Thyroid gland (tissue), 4 donors: Measurements from ENCODE around the gene PTCH1. TPM values are rescaled to one million over a fixed set of nuclear protein-coding genes. Genes with fewer than 3 reads are reported as not detected.
A peak's percentile ranks its signal among the peaks of the same experiment; 100 is the strongest.

Experiments used
- DNase-seq, 2 donors: peaks; one replicate each; pipeline ENCODE4 v3.0.0-alpha.2; 2019
- H3K27ac ChIP-seq, 3 donors: fragments of 200-600 bp; sonication (generic); 1 replicate in 2 of 3; 2 replicates in 1 of 3; pipeline ENCODE4 v1.5.1; 2016 to 2019; ENCODE audit warnings: mild to moderate bottlenecking in 1 of 3, moderate library complexity in 1 of 3
- H3K27me3 ChIP-seq: fragments of 200-600 bp; sonication (generic); one replicate; pipeline ENCODE4 v1.5.1; 2019
- H3K36me3 ChIP-seq, 2 donors: fragments of 200-600 bp; sonication (generic); one replicate each; pipeline ENCODE4 v1.5.1; 2016 to 2019
- H3K4me1 ChIP-seq, 2 donors: fragments of 200-600 bp; sonication (generic); one replicate each; pipeline ENCODE4 v1.5.1; 2017 to 2019
- H3K4me3 ChIP-seq, 3 donors: fragments of 200-600 bp; sonication (generic); replicated peaks in 1 of 3; 1 replicate in 2 of 3; 2 replicates in 1 of 3; pipeline ENCODE4 v1.5.1; 2016; ENCODE audit warnings: mild to moderate bottlenecking in 1 of 3
- H3K9me3 ChIP-seq: fragments of 200-600 bp; sonication (generic); one replicate; pipeline ENCODE4 v1.5.1; 2017
- CTCF ChIP-seq, 6 experiments: fragments of 200-600 bp in 3 of 6; fragments of 450-650 bp in 3 of 6; sonication (generic) in 3 of 6; IDR thresholded peaks; one replicate each; pipeline ENCODE4 v1.5.1; 2016 to 2019; ENCODE audit warnings: antibody characterized with exemption in 6 of 6, mild to moderate bottlenecking in 2 of 6, inconsistent platforms in 1 of 6, moderate library complexity in 1 of 6
- POLR2A ChIP-seq, 2 donors: fragments of 450-650 bp; IDR thresholded peaks; one replicate each; pipeline ENCODE4 v1.6.1; 2017; ENCODE audit warnings: antibody characterized with exemption in 2 of 2, mild to moderate bottlenecking in 2 of 2, moderate library complexity in 1 of 2
- whole genome bisulfite sequencing, 2 donors: methylation state at CpG; one replicate each; pipeline ENCODE4 v1.1.5; 2017; 5-methylcytosine and 5-hydroxymethylcytosine counted together
- intact Hi-C: fragments of 100-400 bp; cut with DNase I; formaldehyde crosslinking; loops from one replicate; pipeline ENCODE4 v1.15.1; 2023
- total RNA-seq, 4 donors: library from RNA; depleted of rRNA; stranded (reverse); fragments of >200 nt; gene quantifications; one replicate each; pipeline ENCODE4 v1.2.3, GENCODE V29; 2016

PTCH1 gene
- total RNA-seq, 4 donors from 2014 or later = 10.7 to 293 (median 16.3) TPM

GRCh38 chr9:95510709-95511615 is 5.8 kb downstream of the PTCH1 start:
- peak overlapping the region; percentile 19 to 94 (median 87) for H3K4me3 ChIP-seq
- intact Hi-C loops = loop anchor here (5.0 kb wide), 2 partner anchors 84 to 366 kb away; partner anchors contain the start of gene ERCC6L2
- no peaks in the 10 kb centered on the region for H3K27me3 ChIP-seq
- 0% methylated on average over 57 to 67 of the region's 102 CpGs for WGBS, 2 donors
- TF ChIP-seq POLR2A (IDR thresholded peaks at IDR 0.05) (peak in 1 of 2 donors; percentile 91), CTCF (IDR thresholded peaks at IDR 0.05) (peak in 1 of 6 experiments; percentile 2)
- peak overlapping the region; percentile 89 to 94 (median 91) for H3K27ac ChIP-seq
- peak; percentile 95 for DNase-seq
- H3K36me3 ChIP-seq = no peaks in the 10 kb centered on the region
- no peaks in the 10 kb centered on the region for H3K9me3 ChIP-seq
- peaks cover 13 to 14% of the 10 kb centered on the region in 2 donors for H3K4me1 ChIP-seq

GRCh38 chr9:95509851-95510708 is 6.7 kb downstream of the PTCH1 start:
- peak; percentile 43 for DNase-seq
- H3K27ac ChIP-seq = peak overlapping the region; percentile 75 to 94 (median 89)
- no peak for TF ChIP-seq POLR2A (IDR thresholded peaks at IDR 0.05)
- no peak for TF ChIP-seq CTCF (IDR thresholded peaks at IDR 0.05)
- no peaks in the 10 kb centered on the region for H3K36me3 ChIP-seq
- intact Hi-C loops = loop anchor here (5.0 kb wide), 2 partner anchors 83 to 367 kb away; partner anchors contain the start of gene ERCC6L2
- no peaks in the 10 kb centered on the region for H3K27me3 ChIP-seq
- no peaks in the 10 kb centered on the region for H3K9me3 ChIP-seq
- H3K4me1 ChIP-seq = peaks cover 10 to 11% of the 10 kb centered on the region in 2 donors
- H3K4me3 ChIP-seq = peak overlapping the region in 2 of 3 donors; percentile 80 to 87
- 1% methylated on average over 38 of the region's 38 CpGs for WGBS, 2 donors

GRCh38 chr9:95508968-95509850 is 7.6 kb downstream of the PTCH1 start:
- Histone ChIP-seq H3K4me1 (peaks cover 19 to 20% of the 10 kb centered on the region in 2 donors), H3K27ac (peak overlapping the region; percentile 72 to 94 (median 89)), H3K36me3 (no peaks in the 10 kb centered on the region), H3K9me3 (no peaks in the 10 kb centered on the region), H3K27me3 (no peaks in the 10 kb centered on the region), H3K4me3 (peak overlapping the region; percentile 28 to 87 (median 80))
- intact Hi-C loops = no loop called here
- peak; percentile 89 to 90 for DNase-seq
- WGBS, 2 donors = 0 to 1% methylated on average over 39 to 40 of the region's 48 CpGs
- TF ChIP-seq CTCF (IDR thresholded peaks at IDR 0.05) = no peak
- TF ChIP-seq POLR2A (IDR thresholded peaks at IDR 0.05) = peak in 1 of 2 donors; percentile 55

- 1% methylated on average over 17 to 61 of the region's 111 CpGs for WGBS, 2 donors
- Histone ChIP-seq H3K4me1 (peaks cover 20% of the 10 kb centered on the region in 2 donors), H3K36me3 (no peaks in the 10 kb centered on the region), H3K9me3 (no peaks in the 10 kb centered on the region), H3K4me3 (peak overlapping the region; percentile 28 to 87 (median 64)), H3K27ac (peak overlapping the region; percentile 72 to 94 (median 89)), H3K27me3 (no peaks in the 10 kb centered on the region)
- TF ChIP-seq CTCF (IDR thresholded peaks at IDR 0.05) (no peak), POLR2A (IDR thresholded peaks at IDR 0.05) (no peak)
- intact Hi-C loops = no loop called here
- peak in 1 of 2 donors; percentile 44 for DNase-seq
Measured at GRCh38 chr9:95508242-95508967, 8.4 kb downstream of the PTCH1 start.
